Measurements from ENCODE around the gene CIITA. TPM values are rescaled to one million over a fixed set of nuclear protein-coding genes. Genes with fewer than 3 reads are reported as not detected.

Gene CIITA
- total RNA-seq, 4 donors from 2014 or later: 14.0 to 20.1 (median 17.9) TPM

DNA sequence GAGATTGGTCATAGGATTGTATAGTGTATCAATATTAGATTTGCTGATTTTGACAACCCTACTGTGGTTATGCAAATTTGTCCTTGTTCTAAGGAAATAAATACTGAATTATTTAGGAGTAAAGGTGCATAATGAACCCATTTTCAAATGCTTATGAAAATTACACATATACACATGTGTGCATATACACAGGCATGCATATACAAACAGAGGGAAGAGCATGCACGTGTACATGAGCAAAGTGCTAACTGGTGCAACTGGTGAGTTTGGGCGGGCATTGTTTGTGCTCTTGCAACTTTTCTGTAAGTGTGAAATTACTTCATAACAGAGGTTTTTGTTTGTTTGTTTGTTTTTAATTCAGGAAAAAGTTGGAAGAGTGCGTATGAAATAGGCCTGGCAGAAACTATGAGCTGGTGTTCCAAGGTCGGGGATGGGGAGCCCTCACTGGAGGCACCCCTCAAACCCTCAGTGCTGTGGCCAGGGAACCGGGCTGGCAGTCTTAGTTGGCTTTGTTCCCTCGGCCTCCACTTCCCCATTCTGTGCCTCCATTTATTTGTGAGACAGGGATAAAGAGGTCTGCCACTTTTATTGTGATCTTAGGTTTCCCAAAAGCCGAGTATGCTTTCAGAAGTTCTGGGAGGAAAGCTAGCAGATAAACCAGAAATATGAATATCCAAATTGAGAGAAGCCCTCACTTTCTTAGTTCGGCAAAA, 59.4 kb downstream of the CIITA start:
- intact Hi-C loops (cut with DNase I; ENCODE audit: low total_unique reads): no loop called here
- no peak overlapping the region for H3K4me3 ChIP-seq (ENCODE audit: low read depth, poor library complexity, severe bottlenecking)
- no peak for DNase-seq (ENCODE audit: low spot score in 2 of 2)
- no peak for TF ChIP-seq POLR2A (IDR thresholded peaks at IDR 0.05)
- TF ChIP-seq, protein P1, sequence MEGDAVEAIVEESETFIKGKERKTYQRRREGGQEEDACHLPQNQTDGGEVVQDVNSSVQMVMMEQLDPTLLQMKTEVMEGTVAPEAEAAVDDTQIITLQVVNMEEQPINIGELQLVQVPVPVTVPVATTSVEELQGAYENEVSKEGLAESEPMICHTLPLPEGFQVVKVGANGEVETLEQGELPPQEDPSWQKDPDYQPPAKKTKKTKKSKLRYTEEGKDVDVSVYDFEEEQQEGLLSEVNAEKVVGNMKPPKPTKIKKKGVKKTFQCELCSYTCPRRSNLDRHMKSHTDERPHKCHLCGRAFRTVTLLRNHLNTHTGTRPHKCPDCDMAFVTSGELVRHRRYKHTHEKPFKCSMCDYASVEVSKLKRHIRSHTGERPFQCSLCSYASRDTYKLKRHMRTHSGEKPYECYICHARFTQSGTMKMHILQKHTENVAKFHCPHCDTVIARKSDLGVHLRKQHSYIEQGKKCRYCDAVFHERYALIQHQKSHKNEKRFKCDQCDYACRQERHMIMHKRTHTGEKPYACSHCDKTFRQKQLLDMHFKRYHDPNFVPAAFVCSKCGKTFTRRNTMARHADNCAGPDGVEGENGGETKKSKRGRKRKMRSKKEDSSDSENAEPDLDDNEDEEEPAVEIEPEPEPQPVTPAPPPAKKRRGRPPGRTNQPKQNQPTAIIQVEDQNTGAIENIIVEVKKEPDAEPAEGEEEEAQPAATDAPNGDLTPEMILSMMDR (IDR thresholded peaks at IDR 0.05): no peak
- 57 to 67% methylated on average over 8 of the region's 8 CpGs for WGBS, 2 donors

DNA sequence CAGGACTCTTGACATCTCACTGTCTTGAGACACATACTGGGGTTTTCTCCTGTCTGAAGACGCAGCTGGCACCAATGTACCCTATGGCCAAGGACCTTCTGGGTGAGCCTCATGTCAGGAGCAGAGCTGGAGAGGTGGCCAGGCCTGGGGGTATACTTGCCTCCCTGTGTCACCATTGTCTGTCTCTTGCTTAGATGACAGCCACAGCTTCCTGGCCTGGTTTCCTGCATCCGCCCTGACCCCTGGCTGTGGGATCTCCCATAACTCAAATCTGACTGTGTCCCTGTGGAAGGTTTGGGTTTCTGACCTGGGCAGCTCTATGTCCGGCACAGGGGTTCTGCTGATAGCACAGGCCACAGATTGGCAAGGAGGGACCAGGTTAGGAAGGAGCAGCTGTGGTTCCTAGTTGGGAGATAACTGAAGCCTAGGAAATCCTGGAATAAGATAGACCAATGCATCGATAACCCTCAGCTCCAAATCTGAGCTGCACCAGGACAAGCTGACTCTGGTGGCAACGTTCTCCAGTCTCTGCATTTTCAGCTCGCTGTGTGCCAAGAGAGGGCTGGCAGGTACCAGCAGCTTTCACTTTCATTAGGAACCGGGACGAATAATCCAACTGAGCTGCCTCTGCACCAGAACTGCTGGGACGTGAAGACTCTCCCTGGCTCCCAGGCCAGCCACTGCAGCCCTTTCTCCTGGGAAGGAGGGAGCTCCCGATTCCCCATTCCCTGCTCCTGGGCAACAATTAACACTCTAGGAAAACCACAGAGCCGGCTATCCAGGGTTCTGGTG, 60.3 kb downstream of the CIITA start:
- no peak overlapping the region for H3K4me3 ChIP-seq (ENCODE audit: low read depth, poor library complexity, severe bottlenecking)
- DNase-seq (ENCODE audit: low spot score in 2 of 2): no peak
- 20 to 23% methylated on average over 11 of the region's 11 CpGs for WGBS, 2 donors
- TF ChIP-seq, protein P1 (IDR thresholded peaks at IDR 0.05): no peak
- TF ChIP-seq POLR2A (IDR thresholded peaks at IDR 0.05): no peak
- intact Hi-C loops (cut with DNase I; ENCODE audit: low total_unique reads): no loop called here

GRCh38 chr16:10938321-10938720, 61.3 kb downstream of the CIITA start:
- intact Hi-C loops (cut with DNase I; ENCODE audit: low total_unique reads): no loop called here
- WGBS, 2 donors: 24 to 47% methylated on average over 7 of the region's 7 CpGs
- no peak for TF ChIP-seq POLR2A (IDR thresholded peaks at IDR 0.05)
- TF ChIP-seq, protein P1 (IDR thresholded peaks at IDR 0.05): no peak
- H3K4me3 ChIP-seq (ENCODE audit: low read depth, poor library complexity, severe bottlenecking): no peak overlapping the region
- DNase-seq (ENCODE audit: low spot score in 2 of 2): no peak

- no peak overlapping the region for H3K4me3 ChIP-seq (ENCODE audit: low read depth, poor library complexity, severe bottlenecking)
- TF ChIP-seq POLR2A (IDR thresholded peaks at IDR 0.05): no peak
- TF ChIP-seq, protein P1 (IDR thresholded peaks at IDR 0.05): no peak
- intact Hi-C loops (cut with DNase I; ENCODE audit: low total_unique reads): no loop called here
- DNase-seq (ENCODE audit: low spot score in 2 of 2): no peak
- WGBS, 2 donors: 42 to 49% methylated on average over 7 of the region's 7 CpGs
These were observed 62.0 kb downstream of the CIITA start for GRCh38 chr16:10938796-10939648.

DNA sequence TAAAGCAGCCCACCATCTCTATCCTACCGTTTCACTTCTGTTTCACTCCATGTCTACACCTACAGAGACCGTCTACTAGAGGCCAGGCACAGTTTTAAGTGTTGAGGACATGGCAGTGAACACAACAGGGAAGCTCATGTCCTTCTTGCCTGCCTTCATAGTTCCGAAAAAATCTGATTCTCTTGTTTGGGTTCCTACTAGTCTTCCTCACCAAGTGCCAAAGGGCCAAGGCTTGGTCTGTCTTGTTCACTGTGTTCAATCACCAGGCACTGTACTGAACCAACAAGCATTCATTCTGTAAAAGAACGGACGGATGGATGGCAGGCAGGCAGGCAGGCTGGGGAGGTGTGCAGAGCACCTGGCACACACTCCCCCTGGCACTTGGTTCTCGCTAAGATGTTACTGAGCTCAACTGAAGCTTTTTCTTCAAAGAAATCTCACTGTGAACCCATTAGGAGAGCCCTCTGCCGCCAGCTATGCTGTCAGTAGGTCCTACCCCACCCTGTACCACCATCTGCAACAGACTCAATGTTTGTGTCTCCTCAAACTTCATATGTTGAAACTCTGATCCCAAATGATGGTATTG, 62.7 kb downstream of the CIITA start:
- TF ChIP-seq, protein P1 (IDR thresholded peaks at IDR 0.05): no peak
- TF ChIP-seq POLR2A (IDR thresholded peaks at IDR 0.05): no peak
- no peak overlapping the region for H3K4me3 ChIP-seq (ENCODE audit: low read depth, poor library complexity, severe bottlenecking)
- no peak for DNase-seq (ENCODE audit: low spot score in 2 of 2)
- 74 to 77% methylated on average over 7 of the region's 7 CpGs for WGBS, 2 donors
- intact Hi-C loops (cut with DNase I; ENCODE audit: low total_unique reads): no loop called here

Measured in lower leg skin (tissue), 4 donors.